MG63 (cell line): ENCODE data around the gene HIP1R. TPM values are rescaled to one million over a fixed set of nuclear protein-coding genes. Genes with fewer than 3 reads are reported as not detected.

Experiments
- DNase-seq: peaks from one replicate; pipeline ENCODE4 v3.0.0-alpha.2; 2020
- H3K27me3 ChIP-seq: fragments of 250-450 bp; sonication (Bioruptor Pico); 2 replicates; pipeline ENCODE4 v1.5.1; 2020; ENCODE audit warnings: mild to moderate bottlenecking, moderate library complexity
- H3K36me3 ChIP-seq: fragments of 250-450 bp; sonication (Bioruptor Pico); 2 replicates; pipeline ENCODE4 v1.5.1; 2020; ENCODE audit warnings: mild to moderate bottlenecking, moderate library complexity
- H3K4me3 ChIP-seq: fragments of 250-450 bp; sonication (Bioruptor Pico); 2 replicates; pipeline ENCODE4 v1.5.1; 2020; ENCODE audit warnings: mild to moderate bottlenecking, moderate library complexity
- H3K9me3 ChIP-seq: fragments of 250-450 bp; sonication (Bioruptor Pico); 2 replicates; pipeline ENCODE4 v1.5.1; 2020; ENCODE audit warnings: mild to moderate bottlenecking, moderate library complexity
- total RNA-seq: library from RNA; depleted of rRNA; stranded (reverse); fragments of >200 nt; shearing (Covaris generic); gene quantifications from 2 replicates; pipeline ENCODE4 v1.2.3, GENCODE V29; 2014; ENCODE audit warnings: low replicate concordance

Gene HIP1R
- total RNA-seq, 1 experiment from 2014 or later = 14.8 TPM

DNA sequence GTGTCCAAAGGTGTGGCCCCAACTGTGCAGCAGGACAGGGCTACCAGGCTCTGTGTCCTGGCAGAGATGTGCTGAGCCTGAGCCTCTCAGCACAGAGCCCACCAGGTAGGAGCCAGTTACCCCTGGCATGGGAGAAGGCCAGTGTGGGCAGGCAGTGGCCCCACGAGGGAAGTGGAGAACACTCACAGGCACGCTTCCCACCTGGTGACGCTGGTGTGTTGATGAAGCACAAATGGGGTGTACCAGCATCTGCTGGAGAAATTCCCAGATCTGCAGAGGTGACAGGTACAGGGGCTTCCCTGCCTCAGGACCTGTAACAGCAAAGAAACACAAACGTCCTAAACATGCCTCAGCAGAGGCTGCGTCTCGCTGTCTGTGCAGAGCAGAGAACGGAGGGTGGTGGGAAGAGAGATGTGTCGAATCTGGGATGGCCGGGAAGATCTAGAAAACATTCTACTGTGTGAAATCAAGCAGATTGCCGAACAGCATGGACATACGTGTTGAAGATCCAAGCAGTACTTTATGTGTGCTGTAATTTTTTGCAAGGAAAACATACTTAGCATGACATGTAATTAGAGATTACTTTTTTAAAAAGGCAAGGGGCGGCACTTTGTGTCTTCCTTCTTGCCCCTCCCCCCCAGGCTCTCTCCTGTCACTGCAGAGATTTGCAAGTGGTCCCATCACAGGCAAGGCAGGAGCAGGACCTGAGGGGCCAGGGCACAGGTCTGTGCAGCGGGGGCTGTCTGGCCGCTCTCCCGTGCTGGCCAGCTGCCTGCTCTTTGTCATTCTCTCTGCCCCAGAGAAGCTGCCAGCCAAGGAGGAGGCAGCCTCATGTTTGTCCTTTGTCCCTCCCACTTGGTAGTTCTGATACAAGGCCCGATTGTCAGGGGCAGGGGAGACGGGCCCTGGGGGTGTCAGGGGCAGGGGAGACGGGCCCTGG is 17.3 kb downstream of the HIP1R start:
- Histone ChIP-seq H3K27me3 (no peaks in the 10 kb centered on the region), H3K36me3 (no peaks in the 10 kb centered on the region; the same call in 1 of the 2 replicates), H3K9me3 (no peaks in the 10 kb centered on the region), H3K4me3 (no peak overlapping the region)
- peak; percentile 51 for DNase-seq

DNA sequence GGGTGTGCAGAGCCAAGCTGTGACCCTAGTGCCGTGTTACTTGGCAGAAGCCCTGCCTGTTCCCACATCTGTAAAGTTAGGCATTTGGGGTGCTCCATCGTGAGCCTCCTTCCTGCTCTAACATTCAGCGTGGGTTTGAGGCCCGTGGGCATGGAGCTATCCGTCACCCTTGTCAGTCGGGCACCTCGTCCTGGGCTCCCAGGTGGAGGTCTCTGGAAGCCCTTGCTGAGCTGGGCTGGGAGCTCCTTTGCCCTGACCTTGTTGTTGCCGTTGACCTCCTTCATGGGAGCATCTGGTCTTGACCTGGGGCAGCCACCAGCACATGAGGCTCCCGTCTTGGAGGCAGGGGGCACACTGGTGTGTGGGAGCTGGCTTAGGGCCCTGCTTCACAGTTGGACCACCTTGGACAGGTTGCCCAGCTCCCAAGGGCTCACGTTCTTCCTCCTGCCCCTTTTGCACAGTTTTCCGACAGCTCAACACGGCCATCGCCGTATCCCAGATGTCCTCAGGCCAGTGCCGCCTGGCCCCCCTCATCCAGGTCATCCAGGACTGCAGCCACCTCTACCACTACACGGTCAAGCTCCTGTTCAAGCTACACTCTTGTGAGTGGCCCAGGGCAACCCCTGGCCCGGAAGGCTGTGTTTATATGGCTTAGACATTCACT is 18.5 kb downstream of the HIP1R start:
- DNase-seq = no peak
- Histone ChIP-seq H3K9me3 (no peaks in the 10 kb centered on the region), H3K27me3 (no peaks in the 10 kb centered on the region), H3K4me3 (no peak overlapping the region), H3K36me3 (no peaks in the 10 kb centered on the region; the same call in 1 of the 2 replicates)

DNA sequence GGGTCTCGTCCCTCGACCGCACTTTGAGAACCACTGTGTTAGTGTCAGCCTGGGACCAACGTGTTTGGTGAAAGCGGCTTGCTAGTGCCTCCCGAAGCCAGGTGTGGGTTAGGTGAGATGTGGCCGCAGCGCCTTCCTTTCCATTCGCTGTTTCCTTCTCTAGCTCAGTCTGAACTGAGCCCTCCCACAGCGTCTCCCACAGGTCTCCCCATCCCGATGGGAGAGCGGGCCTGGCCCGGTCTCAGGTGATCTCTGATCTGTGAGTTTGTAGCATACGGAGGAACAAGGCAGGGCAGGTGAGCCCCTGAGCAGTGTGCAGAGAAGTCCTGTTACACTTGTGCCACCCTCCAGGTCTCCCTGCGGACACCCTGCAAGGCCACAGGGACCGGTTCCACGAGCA is 19.3 kb downstream of the HIP1R start:
- Histone ChIP-seq H3K4me3 (no peak overlapping the region), H3K9me3 (no peaks in the 10 kb centered on the region), H3K27me3 (no peaks in the 10 kb centered on the region), H3K36me3 (no peaks in the 10 kb centered on the region; the same call in 1 of the 2 replicates)
- no peak for DNase-seq

DNA sequence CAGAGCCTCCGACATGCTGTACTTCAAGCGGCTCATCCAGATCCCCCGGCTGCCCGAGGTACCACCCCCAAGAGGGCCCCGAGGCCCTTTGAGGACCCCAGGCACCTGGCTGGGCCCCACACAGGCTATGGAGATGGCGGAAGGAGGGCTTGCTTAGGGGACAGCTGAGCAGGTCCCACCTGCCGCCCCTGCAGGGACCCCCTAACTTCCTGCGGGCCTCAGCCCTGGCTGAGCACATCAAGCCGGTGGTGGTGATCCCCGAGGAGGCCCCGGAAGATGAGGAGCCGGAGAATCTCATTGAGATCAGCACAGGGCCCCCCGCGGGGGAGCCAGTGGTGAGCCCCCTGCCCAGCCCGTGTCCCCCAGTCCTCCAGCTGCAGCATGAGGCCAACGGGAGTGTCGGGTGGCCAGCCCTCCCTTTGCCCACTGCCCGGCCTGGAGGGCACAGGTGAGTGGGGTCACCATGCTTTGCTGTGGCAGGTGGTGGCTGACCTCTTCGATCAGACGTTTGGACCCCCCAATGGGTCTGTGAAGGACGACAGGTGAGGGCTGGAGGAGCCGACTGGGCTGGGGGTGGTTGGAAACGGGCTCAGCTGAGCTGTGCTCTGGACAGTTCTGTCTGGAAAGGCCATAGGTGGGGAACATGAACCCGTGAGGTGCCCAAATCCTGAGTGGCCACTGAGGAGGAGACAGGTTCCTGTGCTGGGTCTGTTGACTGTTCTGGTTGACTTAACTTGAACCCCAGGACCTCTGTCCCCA is 20.0 kb downstream of the HIP1R start:
- H3K36me3 ChIP-seq = no peaks in the 10 kb centered on the region; the same call in 1 of the 2 replicates
- DNase-seq = no peak
- no peaks in the 10 kb centered on the region for H3K27me3 ChIP-seq
- H3K9me3 ChIP-seq = no peaks in the 10 kb centered on the region
- no peak overlapping the region for H3K4me3 ChIP-seq

DNA sequence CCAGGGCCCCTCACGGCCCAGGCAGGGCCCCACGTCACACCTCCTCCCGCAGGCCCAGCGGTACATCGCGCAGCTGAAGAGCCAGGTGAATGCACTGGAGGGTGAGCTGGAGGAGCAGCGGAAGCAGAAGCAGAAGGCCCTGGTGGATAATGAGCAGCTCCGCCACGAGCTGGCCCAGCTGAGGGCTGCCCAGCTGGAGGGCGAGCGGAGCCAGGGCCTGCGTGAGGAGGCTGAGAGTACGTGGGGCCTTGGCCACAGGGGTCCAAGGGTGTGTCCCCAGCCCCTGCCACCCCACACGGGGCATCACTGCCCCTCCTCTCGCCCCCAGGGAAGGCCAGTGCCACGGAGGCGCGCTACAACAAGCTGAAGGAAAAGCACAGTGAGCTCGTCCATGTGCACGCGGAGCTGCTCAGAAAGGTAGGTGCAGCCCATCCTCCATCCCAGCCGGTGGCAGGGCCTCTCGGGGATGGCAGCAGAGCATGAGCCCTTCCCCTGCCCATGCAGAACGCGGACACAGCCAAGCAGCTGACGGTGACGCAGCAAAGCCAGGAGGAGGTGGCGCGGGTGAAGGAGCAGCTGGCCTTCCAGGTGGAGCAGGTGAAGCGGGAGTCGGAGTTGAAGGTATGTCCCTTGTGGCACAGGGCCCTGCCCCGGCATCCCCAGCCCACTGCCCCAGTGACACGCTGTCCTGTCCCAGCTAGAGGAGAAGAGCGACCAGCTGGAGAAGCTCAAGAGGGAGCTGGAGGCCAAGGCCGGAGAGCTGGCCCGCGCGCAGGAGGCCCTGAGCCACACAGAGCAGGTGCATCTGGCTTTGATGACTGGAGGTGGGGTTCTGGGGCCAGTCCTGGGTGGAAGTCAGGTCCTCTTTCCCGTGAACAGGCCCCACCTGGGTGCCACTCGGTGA is 20.9 kb downstream of the HIP1R start:
- no peak for DNase-seq

DNA sequence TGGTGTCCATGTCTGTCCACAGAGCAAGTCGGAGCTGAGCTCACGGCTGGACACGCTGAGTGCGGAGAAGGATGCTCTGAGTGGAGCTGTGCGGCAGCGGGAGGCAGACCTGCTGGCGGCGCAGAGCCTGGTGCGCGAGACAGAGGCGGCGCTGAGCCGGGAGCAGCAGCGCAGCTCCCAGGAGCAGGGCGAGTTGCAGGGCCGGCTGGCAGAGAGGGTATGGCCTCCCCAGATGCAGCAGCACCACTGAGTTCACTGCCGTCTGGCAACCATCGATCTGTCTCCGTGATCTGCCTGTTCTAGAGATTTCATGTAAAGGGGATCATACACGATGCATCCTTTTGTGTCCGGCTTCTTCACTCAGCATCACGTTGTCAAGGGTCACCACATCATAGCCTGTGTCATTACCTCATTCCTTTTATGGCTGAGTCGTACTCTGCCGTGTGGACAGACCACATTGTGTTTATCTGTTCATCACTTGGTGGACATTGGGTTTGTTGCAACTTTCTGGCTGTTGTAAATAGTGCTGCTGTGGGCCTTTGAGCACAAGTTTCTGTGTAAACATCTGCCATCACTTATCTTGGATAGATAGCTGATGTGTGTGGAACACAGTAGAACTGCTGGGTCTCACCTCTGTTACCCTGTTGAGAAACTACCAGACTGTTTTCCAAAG is 21.9 kb downstream of the HIP1R start:
- DNase-seq = no peak
- Histone ChIP-seq H3K36me3 (no peaks in the 10 kb centered on the region; the same call in 1 of the 2 replicates), H3K4me3 (no peak overlapping the region), H3K27me3 (no peaks in the 10 kb centered on the region), H3K9me3 (no peaks in the 10 kb centered on the region)

More for the DNA sequence above, 20.9 kb downstream of the HIP1R start:
- Histone ChIP-seq H3K4me3 (no peak overlapping the region), H3K36me3 (no peaks in the 10 kb centered on the region; the same call in 1 of the 2 replicates), H3K9me3 (no peaks in the 10 kb centered on the region), H3K27me3 (no peaks in the 10 kb centered on the region)

DNA sequence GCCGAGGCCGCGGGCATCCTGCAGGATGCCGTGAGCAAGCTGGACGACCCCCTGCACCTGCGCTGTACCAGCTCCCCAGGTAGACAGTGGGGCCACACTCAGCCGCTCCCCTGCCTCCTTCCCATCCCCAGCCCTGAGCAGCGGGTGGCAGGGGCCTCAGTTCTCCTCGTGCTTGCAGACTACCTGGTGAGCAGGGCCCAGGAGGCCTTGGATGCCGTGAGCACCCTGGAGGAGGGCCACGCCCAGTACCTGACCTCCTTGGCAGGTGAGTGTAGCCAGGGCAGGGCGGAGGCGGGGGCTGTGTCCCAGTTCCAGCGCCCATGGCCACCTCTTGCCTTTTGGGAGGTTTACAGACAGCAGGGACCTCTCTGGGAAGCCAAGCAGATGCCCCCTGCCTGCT is 22.9 kb downstream of the HIP1R start:
- H3K9me3 ChIP-seq = no peaks in the 10 kb centered on the region
- DNase-seq = no peak

DNA sequence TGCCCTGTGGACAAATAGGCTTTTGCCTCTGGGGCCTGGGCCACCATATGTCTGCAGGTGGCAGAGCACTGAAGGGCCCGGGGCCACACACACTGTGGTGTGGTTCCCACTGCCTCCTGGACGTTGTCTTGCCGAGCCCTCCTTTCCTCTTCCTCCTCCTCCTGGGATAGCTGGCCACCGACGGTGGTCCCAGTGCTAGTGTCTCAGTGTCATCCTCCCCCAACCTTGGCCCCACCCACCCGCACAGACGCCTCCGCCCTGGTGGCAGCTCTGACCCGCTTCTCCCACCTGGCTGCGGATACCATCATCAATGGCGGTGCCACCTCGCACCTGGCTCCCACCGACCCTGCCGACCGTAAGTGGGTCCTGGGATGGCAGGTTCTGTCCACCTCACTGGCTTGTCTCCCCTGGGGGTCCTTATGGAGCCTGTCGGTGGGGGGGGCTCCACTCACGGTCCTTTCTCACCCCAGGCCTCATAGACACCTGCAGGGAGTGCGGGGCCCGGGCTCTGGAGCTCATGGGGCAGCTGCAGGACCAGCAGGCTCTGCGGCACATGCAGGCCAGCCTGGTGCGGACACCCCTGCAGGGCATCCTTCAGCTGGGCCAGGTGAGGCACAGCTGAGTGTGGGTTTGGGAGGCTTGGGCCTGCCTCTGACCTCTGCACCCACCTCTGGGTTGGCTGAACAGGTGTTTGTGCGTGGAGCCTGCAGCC is 23.5 kb downstream of the HIP1R start:
- Histone ChIP-seq H3K4me3 (no peak overlapping the region), H3K36me3 (peaks cover 3% of the 10 kb centered on the region; the same call in 1 of the 2 replicates), H3K27me3 (no peaks in the 10 kb centered on the region), H3K9me3 (no peaks in the 10 kb centered on the region)
- DNase-seq = no peak

More for the DNA sequence above, 22.9 kb downstream of the HIP1R start:
- Histone ChIP-seq H3K4me3 (no peak overlapping the region), H3K36me3 (no peaks in the 10 kb centered on the region), H3K27me3 (no peaks in the 10 kb centered on the region)

DNA sequence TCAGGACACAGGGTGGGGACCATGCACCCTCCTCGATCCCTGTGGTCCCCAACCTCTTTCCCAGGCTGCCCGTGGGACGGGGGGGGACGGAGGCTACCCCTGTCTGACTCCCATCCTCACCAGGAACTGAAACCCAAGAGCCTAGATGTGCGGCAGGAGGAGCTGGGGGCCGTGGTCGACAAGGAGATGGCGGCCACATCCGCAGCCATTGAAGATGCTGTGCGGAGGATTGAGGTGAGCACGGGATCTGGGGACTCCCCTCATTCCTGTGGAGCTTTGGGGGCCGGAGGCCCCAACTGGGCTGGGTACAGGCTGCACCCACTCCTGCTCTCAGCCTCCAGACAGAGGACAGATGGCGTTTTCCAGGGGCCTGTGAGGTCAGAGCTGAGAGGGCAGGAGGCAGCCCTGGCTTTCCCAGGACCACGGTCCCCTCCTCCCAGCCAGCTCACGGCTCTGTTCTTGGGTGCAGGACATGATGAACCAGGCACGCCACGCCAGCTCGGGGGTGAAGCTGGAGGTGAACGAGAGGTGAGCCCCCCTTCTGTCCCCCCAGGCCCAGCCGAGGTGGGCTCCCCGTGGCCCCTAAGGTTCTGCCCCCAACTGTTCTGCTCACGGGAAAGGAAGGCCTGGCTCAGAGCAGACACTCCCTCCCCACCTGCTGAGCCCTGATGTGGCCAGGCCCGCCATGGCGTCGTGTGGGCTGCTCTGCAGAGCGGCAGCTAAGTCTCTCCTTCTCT is 24.2 kb downstream of the HIP1R start:
- H3K36me3 ChIP-seq = peaks cover 7% of the 10 kb centered on the region
- H3K4me3 ChIP-seq = no peak overlapping the region
- no peaks in the 10 kb centered on the region for H3K9me3 ChIP-seq
- DNase-seq = no peak
- no peaks in the 10 kb centered on the region for H3K27me3 ChIP-seq

DNA sequence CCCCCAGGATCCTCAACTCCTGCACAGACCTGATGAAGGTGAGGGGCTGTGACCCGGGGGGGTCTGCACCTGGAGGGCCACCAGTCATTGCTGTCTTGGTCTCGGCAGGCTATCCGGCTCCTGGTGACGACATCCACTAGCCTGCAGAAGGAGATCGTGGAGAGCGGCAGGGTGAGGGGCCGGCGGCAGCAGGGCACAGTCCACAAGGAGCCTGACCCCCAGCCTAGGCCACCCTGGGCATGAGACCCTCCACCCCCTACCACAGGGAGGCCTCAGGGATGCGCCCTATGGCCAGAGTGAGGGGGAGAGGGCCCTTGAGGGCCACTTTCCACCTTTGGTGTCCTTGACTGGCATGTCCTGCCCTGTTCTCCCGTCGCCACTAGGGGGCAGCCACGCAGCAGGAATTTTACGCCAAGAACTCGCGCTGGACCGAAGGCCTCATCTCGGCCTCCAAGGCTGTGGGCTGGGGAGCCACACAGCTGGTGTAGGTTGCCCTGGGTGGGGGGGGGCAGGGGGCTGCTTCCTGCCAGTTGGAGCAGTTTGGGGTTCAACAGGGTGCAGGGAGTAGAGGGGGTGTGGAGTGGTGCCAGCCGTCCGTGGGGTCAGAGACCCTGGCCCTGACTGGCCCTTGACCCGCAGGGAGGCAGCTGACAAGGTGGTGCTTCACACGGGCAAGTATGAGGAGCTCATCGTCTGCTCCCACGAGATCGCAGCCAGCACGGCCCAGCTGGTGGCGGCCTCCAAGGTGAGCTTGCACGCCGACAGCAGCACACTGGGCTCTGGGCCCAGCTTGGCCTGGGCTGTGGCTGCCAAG is 25.0 kb downstream of the HIP1R start:
- Histone ChIP-seq H3K36me3 (peaks cover 11% of the 10 kb centered on the region), H3K27me3 (no peaks in the 10 kb centered on the region), H3K4me3 (no peak overlapping the region), H3K9me3 (no peaks in the 10 kb centered on the region)
- peak; percentile 62 for DNase-seq

DNA sequence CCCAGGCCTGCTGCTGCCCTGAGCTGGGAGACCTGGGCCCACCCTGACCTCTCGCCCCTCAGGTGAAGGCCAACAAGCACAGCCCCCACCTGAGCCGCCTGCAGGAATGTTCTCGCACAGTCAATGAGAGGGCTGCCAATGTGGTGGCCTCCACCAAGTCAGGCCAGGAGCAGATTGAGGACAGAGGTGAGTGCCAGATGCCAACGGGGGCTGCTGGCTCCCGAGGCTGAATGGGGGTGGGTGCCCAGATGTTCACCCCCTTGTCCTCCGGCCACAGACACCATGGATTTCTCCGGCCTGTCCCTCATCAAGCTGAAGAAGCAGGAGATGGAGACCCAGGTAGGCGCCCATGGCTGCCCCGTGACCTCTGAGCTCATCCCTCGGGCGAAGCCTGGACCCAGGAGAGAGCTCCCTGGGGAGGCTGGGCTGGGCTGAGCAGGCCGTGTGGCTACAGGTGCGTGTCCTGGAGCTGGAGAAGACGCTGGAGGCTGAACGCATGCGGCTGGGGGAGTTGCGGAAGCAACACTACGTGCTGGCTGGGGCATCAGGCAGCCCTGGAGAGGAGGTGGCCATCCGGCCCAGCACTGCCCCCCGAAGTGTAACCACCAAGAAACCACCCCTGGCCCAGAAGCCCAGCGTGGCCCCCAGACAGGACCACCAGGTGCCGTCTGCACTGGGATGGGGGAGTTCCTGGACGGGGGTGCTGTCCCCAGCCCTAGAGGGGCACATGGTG is 25.8 kb downstream of the HIP1R start:
- no peak for DNase-seq
- Histone ChIP-seq H3K9me3 (no peaks in the 10 kb centered on the region), H3K36me3 (peaks cover 14% of the 10 kb centered on the region), H3K27me3 (no peaks in the 10 kb centered on the region), H3K4me3 (no peak overlapping the region)

DNA sequence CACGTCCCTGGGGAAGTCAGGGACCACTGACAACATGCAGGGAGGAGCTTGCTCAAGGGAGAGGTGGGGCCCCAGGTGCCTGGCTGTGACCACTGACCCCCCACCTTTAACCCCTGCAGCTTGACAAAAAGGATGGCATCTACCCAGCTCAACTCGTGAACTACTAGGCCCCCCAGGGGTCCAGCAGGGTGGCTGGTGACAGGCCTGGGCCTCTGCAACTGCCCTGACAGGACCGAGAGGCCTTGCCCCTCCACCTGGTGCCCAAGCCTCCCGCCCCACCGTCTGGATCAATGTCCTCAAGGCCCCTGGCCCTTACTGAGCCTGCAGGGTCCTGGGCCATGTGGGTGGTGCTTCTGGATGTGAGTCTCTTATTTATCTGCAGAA is 26.3 kb downstream of the HIP1R start:
- Histone ChIP-seq H3K27me3 (no peaks in the 10 kb centered on the region), H3K4me3 (no peak overlapping the region), H3K36me3 (peaks cover 19% of the 10 kb centered on the region), H3K9me3 (no peaks in the 10 kb centered on the region)
- no peak for DNase-seq

DNA sequence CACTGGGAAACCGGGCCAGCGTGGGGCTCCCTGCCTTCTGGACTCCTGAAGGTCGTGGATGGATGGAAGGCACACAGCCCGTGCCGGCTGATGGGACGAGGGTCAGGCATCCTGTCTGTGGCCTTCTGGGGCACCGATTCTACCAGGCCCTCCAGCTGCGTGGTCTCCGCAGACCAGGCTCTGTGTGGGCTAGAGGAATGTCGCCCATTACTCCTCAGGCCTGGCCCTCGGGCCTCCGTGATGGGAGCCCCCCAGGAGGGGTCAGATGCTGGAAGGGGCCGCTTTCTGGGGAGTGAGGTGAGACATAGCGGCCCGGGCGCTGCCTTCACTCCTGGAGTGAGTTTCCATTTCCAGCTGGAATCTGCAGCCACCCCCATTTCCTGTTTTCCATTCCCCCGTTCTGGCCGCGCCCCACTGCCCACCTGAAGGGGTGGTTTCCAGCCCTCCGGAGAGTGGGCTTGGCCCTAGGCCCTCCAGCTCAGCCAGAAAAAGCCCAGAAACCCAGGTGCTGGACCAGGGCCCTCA is 26.9 kb downstream of the HIP1R start:
- peaks cover 19% of the 10 kb centered on the region for H3K36me3 ChIP-seq
- H3K9me3 ChIP-seq = no peaks in the 10 kb centered on the region
- DNase-seq = no peak
- no peaks in the 10 kb centered on the region for H3K27me3 ChIP-seq
- no peak overlapping the region for H3K4me3 ChIP-seq
